Measurements from ENCODE around the gene SRC. TPM values are rescaled to one million over a fixed set of nuclear protein-coding genes. Genes with fewer than 3 reads are reported as not detected.

SRC gene
- total RNA-seq, 2 experiments from 2014 or later = 4.2 to 5.7 TPM

DNA sequence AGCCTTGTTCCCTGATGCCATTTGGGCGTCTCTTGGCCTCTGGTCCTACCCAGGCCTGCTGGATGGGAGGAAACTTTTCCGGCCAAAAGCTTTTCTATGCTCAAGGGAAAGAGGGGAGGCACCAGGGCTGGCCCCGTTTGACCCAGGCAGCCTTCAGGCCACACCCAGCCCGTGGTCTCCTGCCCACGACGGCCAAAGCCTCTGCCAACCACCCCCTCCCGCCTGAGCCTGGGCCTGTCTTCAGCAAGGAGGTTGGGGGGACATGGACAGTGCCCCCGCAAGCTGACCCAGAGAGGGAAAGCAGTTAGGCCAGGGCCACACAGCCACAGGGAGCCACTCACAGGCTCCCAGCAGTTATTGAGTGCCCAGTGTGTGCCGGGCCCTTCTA lies 49.5 kb downstream of the SRC start:
- no peak overlapping the region for H3K4me3 Mint-ChIP-seq
- intact Hi-C loops (cut with DNase I, micrococcal nuclease) = no loop called here
- no peaks in the 10 kb centered on the region for H3K27me3 Mint-ChIP-seq
- H3K27ac Mint-ChIP-seq = no peak overlapping the region
- POLR2A ChIA-PET = no interaction called here
- H3K9me3 Mint-ChIP-seq (ENCODE audit: low read depth) = no peaks in the 10 kb centered on the region
- no peak for ATAC-seq
- no peak for DNase-seq
- no peaks in the 10 kb centered on the region for H3K4me1 Mint-ChIP-seq
- no peaks in the 10 kb centered on the region for H3K36me3 Mint-ChIP-seq (ENCODE audit: low read depth)
- CTCF ChIA-PET = no interaction called here

DNA sequence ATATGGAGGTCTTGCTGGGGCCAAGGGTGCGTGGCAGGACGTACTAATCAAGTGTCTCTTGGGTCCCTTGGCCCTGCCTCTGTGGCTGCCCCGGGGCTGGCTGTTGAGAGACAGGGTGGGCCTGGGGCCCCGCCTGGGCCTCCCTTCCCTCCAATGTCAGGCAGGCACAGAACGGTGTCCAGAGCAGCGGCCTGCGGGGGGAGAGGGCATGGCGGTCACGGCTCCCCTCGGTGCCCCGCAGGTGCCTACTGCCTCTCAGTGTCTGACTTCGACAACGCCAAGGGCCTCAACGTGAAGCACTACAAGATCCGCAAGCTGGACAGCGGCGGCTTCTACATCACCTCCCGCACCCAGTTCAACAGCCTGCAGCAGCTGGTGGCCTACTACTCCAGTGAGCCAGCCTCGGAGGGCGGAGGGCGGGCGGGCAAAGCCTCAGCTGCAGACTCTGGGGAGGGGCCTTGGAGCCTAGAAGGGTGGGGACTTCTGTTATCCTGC lies 50.0 kb downstream of the SRC start:
- Mint-ChIP-seq H3K27me3 (no peaks in the 10 kb centered on the region), H3K27ac (no peak overlapping the region), H3K4me3 (no peak overlapping the region), H3K36me3 (ENCODE audit: low read depth) (no peaks in the 10 kb centered on the region), H3K9me3 (ENCODE audit: low read depth) (no peaks in the 10 kb centered on the region), H3K4me1 (no peaks in the 10 kb centered on the region)
- ATAC-seq (no peak), DNase-seq (no peak)
- intact Hi-C loops (cut with DNase I, micrococcal nuclease) = no loop called here
- ChIA-PET POLR2A (no interaction called here), CTCF (interaction anchor here (0.6 kb wide), 1 partner anchor 51 kb away, joined by 3 read pairs; no protein-coding TSS in a partner anchor)

DNA sequence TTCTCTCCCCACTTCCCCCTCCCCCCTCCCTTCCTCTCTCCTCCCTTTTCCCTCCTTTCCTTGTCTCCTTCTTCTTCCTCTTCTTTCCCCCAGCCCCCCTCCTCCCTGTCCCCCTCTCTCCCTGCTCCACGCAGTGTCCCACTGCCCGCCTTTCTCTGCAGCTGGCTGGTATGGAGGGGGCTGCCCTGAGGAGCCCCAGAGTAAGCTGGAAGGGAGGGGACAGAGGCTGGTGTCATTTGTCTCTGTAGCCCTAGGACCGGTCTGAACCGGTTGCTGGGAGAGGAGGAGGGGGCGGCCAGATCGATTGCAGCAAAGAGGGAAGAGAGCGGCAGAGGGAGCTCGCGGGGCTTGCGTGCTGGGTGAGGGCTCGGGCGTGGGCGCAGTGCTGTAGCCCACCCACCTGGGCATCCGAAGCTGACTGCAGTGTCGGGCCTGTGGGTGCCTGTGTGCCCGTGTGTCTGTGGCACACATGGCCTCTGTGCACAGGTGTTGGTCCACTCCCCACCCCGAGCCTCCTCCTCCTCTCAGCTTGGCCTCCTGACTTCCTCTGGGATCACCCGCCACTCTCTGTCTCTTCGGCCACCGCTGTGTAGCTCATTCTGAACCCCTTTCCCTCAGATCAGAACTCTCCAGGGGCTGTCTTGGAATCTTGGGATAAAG lies 50.6 kb downstream of the SRC start:
- Mint-ChIP-seq H3K9me3 (ENCODE audit: low read depth) (no peaks in the 10 kb centered on the region), H3K27me3 (no peaks in the 10 kb centered on the region), H3K27ac (no peak overlapping the region), H3K4me3 (no peak overlapping the region), H3K36me3 (ENCODE audit: low read depth) (no peaks in the 10 kb centered on the region), H3K4me1 (no peaks in the 10 kb centered on the region)
- ATAC-seq = no peak
- ChIA-PET POLR2A (no interaction called here), CTCF (interaction anchor here (0.6 to 0.8 kb wide), 2 partner anchors 11 to 52 kb away, joined by 3 to 6 read pairs; no protein-coding TSS in a partner anchor)
- intact Hi-C loops (cut with DNase I, micrococcal nuclease) = no loop called here
- no peak for DNase-seq

- H3K27ac Mint-ChIP-seq = no peak overlapping the region
- POLR2A ChIA-PET = no interaction called here
- CTCF ChIA-PET = interaction anchor here (0.6 to 0.8 kb wide), 2 partner anchors 12 to 32 kb away, joined by 3 to 6 read pairs; no protein-coding TSS in a partner anchor
- H3K4me1 Mint-ChIP-seq = no peaks in the 10 kb centered on the region
- DNase-seq = no peak
- H3K27me3 Mint-ChIP-seq = no peaks in the 10 kb centered on the region
- no peak for ATAC-seq
- H3K9me3 Mint-ChIP-seq (ENCODE audit: low read depth) = no peaks in the 10 kb centered on the region
- H3K4me3 Mint-ChIP-seq = no peak overlapping the region
- no peaks in the 10 kb centered on the region for H3K36me3 Mint-ChIP-seq (ENCODE audit: low read depth)
- intact Hi-C loops (cut with DNase I, micrococcal nuclease) = no loop called here
These were observed 51.4 kb downstream of the SRC start for GRCh38 chr20:37397076-37397953.

GRCh38 chr20:37397954-37398749 lies 52.2 kb downstream of the SRC start:
- ChIA-PET CTCF (no interaction called here), POLR2A (no interaction called here)
- DNase-seq = no peak
- Mint-ChIP-seq H3K36me3 (ENCODE audit: low read depth) (no peaks in the 10 kb centered on the region), H3K4me3 (no peak overlapping the region), H3K27ac (no peak overlapping the region), H3K4me1 (no peaks in the 10 kb centered on the region), H3K27me3 (no peaks in the 10 kb centered on the region), H3K9me3 (ENCODE audit: low read depth) (no peaks in the 10 kb centered on the region)
- intact Hi-C loops (cut with DNase I, micrococcal nuclease) = no loop called here
- ATAC-seq = no peak

- Mint-ChIP-seq H3K36me3 (ENCODE audit: low read depth) (no peaks in the 10 kb centered on the region), H3K9me3 (ENCODE audit: low read depth) (no peaks in the 10 kb centered on the region), H3K4me1 (no peaks in the 10 kb centered on the region), H3K27me3 (no peaks in the 10 kb centered on the region), H3K4me3 (no peak overlapping the region), H3K27ac (no peak overlapping the region)
- intact Hi-C loops (cut with DNase I, micrococcal nuclease) = no loop called here
- POLR2A ChIA-PET = no interaction called here
- CTCF ChIA-PET = interaction anchor here (0.8 kb wide), 1 partner anchor 136 kb away, joined by 3 read pairs; no protein-coding TSS in a partner anchor
- DNase-seq = no peak
- ATAC-seq = peak; percentile 25
These were observed 53.0 kb downstream of the SRC start for GRCh38 chr20:37398750-37399621.

DNA sequence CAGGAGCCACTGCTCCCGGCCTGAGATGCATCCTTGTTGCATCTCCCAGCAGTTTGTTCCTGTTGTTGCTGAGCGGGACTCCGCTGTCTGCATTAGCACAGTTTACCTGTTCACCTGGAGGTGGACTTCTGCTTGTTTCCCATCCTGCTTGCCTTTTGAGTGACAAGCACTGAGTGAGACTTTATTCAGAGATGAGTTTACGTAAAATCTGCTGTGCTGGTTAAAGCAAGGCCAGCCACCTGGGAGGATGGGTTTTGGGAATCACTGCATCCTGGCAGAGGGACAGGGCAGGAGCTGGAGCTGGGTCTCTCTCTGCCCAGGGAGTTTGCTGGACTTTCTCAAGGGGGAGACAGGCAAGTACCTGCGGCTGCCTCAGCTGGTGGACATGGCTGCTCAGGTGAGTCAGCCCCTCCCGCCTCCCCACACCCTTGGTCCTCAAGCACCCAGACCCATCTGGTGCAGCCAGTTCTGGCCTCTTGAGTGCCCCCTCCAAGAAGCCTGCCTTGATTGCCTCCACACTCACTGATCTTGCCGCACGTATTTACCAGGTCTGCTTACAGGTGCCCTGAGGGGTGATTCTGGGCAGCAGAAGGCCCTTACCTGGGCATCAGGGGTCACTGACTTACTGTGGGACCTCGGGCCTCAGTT lies 55.5 kb downstream of the SRC start:
- no peaks in the 10 kb centered on the region for H3K36me3 Mint-ChIP-seq (ENCODE audit: low read depth)
- H3K4me1 Mint-ChIP-seq = peaks cover 6% of the 10 kb centered on the region
- peaks cover 4% of the 10 kb centered on the region for H3K27me3 Mint-ChIP-seq
- no peak overlapping the region for H3K4me3 Mint-ChIP-seq
- DNase-seq (no peak), ATAC-seq (no peak)
- H3K27ac Mint-ChIP-seq = no peak overlapping the region
- intact Hi-C loops (cut with DNase I, micrococcal nuclease) = no loop called here
- ChIA-PET CTCF (no interaction called here), POLR2A (no interaction called here)
- no peaks in the 10 kb centered on the region for H3K9me3 Mint-ChIP-seq (ENCODE audit: low read depth)

GRCh38 chr20:37401930-37402675 lies 56.2 kb downstream of the SRC start:
- Mint-ChIP-seq H3K9me3 (ENCODE audit: low read depth) (no peaks in the 10 kb centered on the region), H3K27ac (no peak overlapping the region), H3K36me3 (ENCODE audit: low read depth) (no peaks in the 10 kb centered on the region), H3K27me3 (peaks cover 4% of the 10 kb centered on the region), H3K4me1 (peaks cover 7% of the 10 kb centered on the region), H3K4me3 (no peak overlapping the region)
- intact Hi-C loops (cut with DNase I, micrococcal nuclease) = no loop called here
- POLR2A ChIA-PET = no interaction called here
- DNase-seq (no peak), ATAC-seq (no peak)
- CTCF ChIA-PET = no interaction called here

DNA sequence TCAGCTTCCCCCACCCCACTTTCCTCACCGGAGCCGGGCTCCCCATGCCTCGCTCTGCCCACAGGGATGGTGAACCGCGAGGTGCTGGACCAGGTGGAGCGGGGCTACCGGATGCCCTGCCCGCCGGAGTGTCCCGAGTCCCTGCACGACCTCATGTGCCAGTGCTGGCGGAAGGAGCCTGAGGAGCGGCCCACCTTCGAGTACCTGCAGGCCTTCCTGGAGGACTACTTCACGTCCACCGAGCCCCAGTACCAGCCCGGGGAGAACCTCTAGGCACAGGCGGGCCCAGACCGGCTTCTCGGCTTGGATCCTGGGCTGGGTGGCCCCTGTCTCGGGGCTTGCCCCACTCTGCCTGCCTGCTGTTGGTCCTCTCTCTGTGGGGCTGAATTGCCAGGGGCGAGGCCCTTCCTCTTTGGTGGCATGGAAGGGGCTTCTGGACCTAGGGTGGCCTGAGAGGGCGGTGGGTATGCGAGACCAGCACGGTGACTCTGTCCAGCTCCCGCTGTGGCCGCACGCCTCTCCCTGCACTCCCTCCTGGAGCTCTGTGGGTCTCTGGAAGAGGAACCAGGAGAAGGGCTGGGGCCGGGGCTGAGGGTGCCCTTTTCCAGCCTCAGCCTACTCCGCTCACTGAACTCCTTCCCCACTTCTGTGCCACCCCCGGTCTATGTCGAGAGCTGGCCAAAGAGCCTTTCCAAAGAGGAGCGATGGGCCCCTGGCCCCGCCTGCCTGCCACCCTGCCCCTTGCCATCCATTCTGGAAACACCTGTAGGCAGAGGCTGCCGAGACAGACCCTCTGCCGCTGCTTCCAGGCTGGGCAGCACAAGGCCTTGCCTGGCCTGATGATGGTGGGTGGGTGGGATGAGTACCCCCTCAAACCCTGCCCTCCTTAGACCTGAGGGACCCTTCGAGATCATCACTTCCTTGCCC lies 57.4 kb downstream of the SRC start:
- Mint-ChIP-seq H3K36me3 (ENCODE audit: low read depth) (no peaks in the 10 kb centered on the region), H3K4me1 (peaks cover 12% of the 10 kb centered on the region), H3K27ac (no peak overlapping the region), H3K9me3 (ENCODE audit: low read depth) (no peaks in the 10 kb centered on the region), H3K27me3 (peaks cover 14% of the 10 kb centered on the region), H3K4me3 (no peak overlapping the region)
- intact Hi-C loops (cut with DNase I, micrococcal nuclease) = no loop called here
- ChIA-PET POLR2A (no interaction called here), CTCF (no interaction called here)
- DNase-seq (no peak), ATAC-seq (no peak)
